K562 (cell line): ENCODE results near the gene MAML3. TPM values are rescaled to one million over a fixed set of nuclear protein-coding genes. Genes with fewer than 3 reads are reported as not detected.

Experiments
- C11orf30 ChIP-seq: fragments of 450-650 bp; IDR thresholded peaks from 2 replicates; pipeline ENCODE4 v1.6.1; 2016; ENCODE audit warnings: low read depth, mild to moderate bottlenecking
- CSDE1 ChIP-seq, 2 experiments: fragments of 450-650 bp; IDR thresholded peaks; 2 replicates each; pipeline ENCODE4 v1.6.1; 2016; ENCODE audit warnings: mild to moderate bottlenecking in 1 of 2
- GABPB1 ChIP-seq: sonication (generic); formaldehyde crosslinking; IDR thresholded peaks from 2 replicates; pipeline ENCODE4 v1.8.0; 2022; ENCODE audit warnings: mild to moderate bottlenecking, missing genetic modification reagents
- MCM5 ChIP-seq: fragments of 450-650 bp; IDR thresholded peaks from 2 replicates; pipeline ENCODE4 v1.6.1; 2016; ENCODE audit warnings: low read depth
- RBM14 ChIP-seq: fragments of 200-400 bp; formaldehyde crosslinking; IDR thresholded peaks from 2 replicates; pipeline ENCODE4 v1.6.1; 2018; ENCODE audit warnings: low read depth, mild to moderate bottlenecking, low read length, moderate library complexity, borderline replicate concordance; ENCODE audit not compliant: insufficient read depth
- SUPT5H ChIP-seq: fragments of 450-650 bp; IDR thresholded peaks from 2 replicates; pipeline ENCODE4 v1.6.1; 2016
- ZNF197 ChIP-seq: fragments of 200-800 bp; sonication (Bioruptor generic); IDR thresholded peaks from 2 replicates; pipeline ENCODE4 v1.6.1; 2016; ENCODE audit warnings: low read depth, missing genetic modification characterization, missing compliant biosample characterization
- ZNF263 ChIP-seq: sonication (generic); formaldehyde crosslinking; IDR thresholded peaks from 2 replicates; pipeline ENCODE4 v1.8.0; 2022; ENCODE audit warnings: mild to moderate bottlenecking, missing genetic modification reagents, borderline replicate concordance
- ZNF699 ChIP-seq: fragments of 250-450 bp; sonication (Bioruptor Pico); IDR thresholded peaks from 2 replicates; pipeline ENCODE4 v1.8.0; 2021; ENCODE audit warnings: mild to moderate bottlenecking, moderate library complexity; ENCODE audit not compliant: insufficient replicate concordance
- polyA plus RNA-seq, 8 experiments: library from polyadenylated mRNA; depleted of rRNA in 4 of 8; stranded (reverse) in 5 of 8; unstranded in 3 of 8; fragments of >200 nt; fragmentation: Nextera tagmentation in 2 of 8; fragmentation: Illumina TruSeq in 1 of 8; extraction: Ambion mirVana in 2 of 8; extraction: Trizol in 1 of 8; gene quantifications; 2 replicates each; pipeline versions ENCODE4 v1.2.1 to v1.2.3, GENCODE V29; 2011 to 2014; ENCODE audit warnings: inconsistent platforms in 1 of 8, missing spikeins in 1 of 8
- total RNA-seq, 7 experiments: library from RNA; depleted of rRNA in 6 of 7; stranded (reverse); fragments of >200 nt in 6 of 7; fragmentation: Illumina TruSeq in 2 of 7; extraction: Trizol in 2 of 7; gene quantifications; 2 replicates each; pipeline versions ENCODE4 v1.2.1 to v1.2.3, GENCODE V29; 2011 to 2021; ENCODE audit warnings: low replicate concordance in 1 of 7
- TF ChIP-seq, protein P1 (sequence below): fragments of 250-450 bp; sonication (Bioruptor Pico); IDR thresholded peaks from 2 replicates; pipeline ENCODE4 v1.8.0; 2022; ENCODE audit warnings: moderate library complexity, mild to moderate bottlenecking, inconsistent platforms
- TF ChIP-seq, protein P2 (sequence below): fragments of 250-450 bp; sonication (Bioruptor Pico); IDR thresholded peaks from 2 replicates; pipeline ENCODE4 v1.9.0; 2021; ENCODE audit warnings: mild to moderate bottlenecking, inconsistent platforms
- TF ChIP-seq, protein P3 (sequence below), 2 experiments: fragments of 450-650 bp; IDR thresholded peaks; 2 replicates each; pipeline ENCODE4 v1.6.1; 2018; ENCODE audit warnings: mild to moderate bottlenecking in 2 of 2, low read depth in 1 of 2; ENCODE audit not compliant: partially characterized antibody in 2 of 2
- TF ChIP-seq, protein P4 (sequence below): sonication (generic); formaldehyde crosslinking; IDR thresholded peaks from 2 replicates; pipeline ENCODE4 v1.4.0; 2020; ENCODE audit warnings: mild to moderate bottlenecking, missing genetic modification reagents

MAML3 gene
- total and polyA plus RNA-seq, 9 of the 15 experiments (the other 6 are each of a cell fraction or from before 2014, with no cell fraction given): 0.01 to 0.55 (median 0.25) TPM

DNA sequence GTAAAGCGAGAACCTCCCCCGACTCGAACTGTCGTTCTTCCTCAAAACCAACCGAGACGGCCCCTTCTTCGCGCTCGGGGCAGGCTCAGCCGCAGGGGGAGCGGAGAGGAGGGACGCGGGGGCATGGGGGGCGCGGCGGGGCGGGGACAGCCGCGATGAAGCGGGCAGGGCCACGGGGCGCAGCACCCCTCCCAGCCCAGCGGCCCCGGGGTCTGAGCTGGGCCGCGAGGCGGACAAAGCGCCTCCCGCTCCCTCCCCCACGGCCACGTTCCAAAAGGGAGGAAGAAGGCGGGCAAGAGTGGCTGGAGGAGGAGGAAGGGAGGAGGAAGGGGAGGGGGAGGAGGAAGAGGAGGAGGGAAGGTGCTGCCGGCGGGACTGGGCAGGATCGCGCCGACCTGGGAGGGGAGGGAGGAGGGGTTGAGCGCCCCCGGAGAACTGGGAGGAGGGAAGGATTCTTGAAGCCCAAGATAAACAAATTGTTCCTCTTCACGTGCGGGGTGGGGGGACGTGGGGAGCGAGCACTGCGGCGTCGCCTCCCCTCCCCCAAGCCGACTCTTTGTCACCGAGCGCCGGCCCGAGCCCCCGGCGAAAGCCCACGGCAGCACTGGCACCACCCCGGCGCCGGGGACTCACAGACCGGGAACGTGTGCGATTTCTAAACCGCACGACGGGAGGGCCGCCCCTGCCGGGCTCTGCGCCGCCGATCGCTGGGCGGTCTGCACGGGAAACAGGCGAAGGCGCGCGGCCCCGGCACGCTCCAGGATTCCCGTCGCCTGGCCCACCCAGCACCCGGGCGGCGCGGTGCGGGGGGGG is 2.9 kb downstream of the MAML3 start (continued):
- TF ChIP-seq, protein P1, sequence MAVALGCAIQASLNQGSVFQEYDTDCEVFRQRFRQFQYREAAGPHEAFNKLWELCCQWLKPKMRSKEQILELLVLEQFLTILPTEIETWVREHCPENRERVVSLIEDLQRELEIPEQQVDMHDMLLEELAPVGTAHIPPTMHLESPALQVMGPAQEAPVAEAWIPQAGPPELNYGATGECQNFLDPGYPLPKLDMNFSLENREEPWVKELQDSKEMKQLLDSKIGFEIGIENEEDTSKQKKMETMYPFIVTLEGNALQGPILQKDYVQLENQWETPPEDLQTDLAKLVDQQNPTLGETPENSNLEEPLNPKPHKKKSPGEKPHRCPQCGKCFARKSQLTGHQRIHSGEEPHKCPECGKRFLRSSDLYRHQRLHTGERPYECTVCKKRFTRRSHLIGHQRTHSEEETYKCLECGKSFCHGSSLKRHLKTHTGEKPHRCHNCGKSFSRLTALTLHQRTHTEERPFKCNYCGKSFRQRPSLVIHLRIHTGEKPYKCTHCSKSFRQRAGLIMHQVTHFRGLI (CRISPR knock-in tag): no peak
- TF ChIP-seq, protein P2, sequence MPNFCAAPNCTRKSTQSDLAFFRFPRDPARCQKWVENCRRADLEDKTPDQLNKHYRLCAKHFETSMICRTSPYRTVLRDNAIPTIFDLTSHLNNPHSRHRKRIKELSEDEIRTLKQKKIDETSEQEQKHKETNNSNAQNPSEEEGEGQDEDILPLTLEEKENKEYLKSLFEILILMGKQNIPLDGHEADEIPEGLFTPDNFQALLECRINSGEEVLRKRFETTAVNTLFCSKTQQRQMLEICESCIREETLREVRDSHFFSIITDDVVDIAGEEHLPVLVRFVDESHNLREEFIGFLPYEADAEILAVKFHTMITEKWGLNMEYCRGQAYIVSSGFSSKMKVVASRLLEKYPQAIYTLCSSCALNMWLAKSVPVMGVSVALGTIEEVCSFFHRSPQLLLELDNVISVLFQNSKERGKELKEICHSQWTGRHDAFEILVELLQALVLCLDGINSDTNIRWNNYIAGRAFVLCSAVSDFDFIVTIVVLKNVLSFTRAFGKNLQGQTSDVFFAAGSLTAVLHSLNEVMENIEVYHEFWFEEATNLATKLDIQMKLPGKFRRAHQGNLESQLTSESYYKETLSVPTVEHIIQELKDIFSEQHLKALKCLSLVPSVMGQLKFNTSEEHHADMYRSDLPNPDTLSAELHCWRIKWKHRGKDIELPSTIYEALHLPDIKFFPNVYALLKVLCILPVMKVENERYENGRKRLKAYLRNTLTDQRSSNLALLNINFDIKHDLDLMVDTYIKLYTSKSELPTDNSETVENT: no peak
- TF ChIP-seq ZNF699 (CRISPR knock-in tag) (no peak), ZNF197 (CRISPR knock-in tag) (no peak), ZNF263 (CRISPR knock-in tag) (peak; percentile 99), RBM14 (no peak), SUPT5H (peak; percentile 35; the same call in 1 of the 2 replicates), GABPB1 (CRISPR knock-in tag) (peak; percentile 65), CSDE1 (IDR thresholded peaks at IDR 0.05) (no peak), MCM5 (no peak), C11orf30 (no peak)
- TF ChIP-seq, protein P3, sequence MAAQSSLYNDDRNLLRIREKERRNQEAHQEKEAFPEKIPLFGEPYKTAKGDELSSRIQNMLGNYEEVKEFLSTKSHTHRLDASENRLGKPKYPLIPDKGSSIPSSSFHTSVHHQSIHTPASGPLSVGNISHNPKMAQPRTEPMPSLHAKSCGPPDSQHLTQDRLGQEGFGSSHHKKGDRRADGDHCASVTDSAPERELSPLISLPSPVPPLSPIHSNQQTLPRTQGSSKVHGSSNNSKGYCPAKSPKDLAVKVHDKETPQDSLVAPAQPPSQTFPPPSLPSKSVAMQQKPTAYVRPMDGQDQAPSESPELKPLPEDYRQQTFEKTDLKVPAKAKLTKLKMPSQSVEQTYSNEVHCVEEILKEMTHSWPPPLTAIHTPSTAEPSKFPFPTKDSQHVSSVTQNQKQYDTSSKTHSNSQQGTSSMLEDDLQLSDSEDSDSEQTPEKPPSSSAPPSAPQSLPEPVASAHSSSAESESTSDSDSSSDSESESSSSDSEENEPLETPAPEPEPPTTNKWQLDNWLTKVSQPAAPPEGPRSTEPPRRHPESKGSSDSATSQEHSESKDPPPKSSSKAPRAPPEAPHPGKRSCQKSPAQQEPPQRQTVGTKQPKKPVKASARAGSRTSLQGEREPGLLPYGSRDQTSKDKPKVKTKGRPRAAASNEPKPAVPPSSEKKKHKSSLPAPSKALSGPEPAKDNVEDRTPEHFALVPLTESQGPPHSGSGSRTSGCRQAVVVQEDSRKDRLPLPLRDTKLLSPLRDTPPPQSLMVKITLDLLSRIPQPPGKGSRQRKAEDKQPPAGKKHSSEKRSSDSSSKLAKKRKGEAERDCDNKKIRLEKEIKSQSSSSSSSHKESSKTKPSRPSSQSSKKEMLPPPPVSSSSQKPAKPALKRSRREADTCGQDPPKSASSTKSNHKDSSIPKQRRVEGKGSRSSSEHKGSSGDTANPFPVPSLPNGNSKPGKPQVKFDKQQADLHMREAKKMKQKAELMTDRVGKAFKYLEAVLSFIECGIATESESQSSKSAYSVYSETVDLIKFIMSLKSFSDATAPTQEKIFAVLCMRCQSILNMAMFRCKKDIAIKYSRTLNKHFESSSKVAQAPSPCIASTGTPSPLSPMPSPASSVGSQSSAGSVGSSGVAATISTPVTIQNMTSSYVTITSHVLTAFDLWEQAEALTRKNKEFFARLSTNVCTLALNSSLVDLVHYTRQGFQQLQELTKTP (IDR thresholded peaks at IDR 0.05; ENCODE audit: low read depth in 1 of 2, partially characterized antibody in 2 of 2): peak in 1 of 2 experiments; percentile 15
- TF ChIP-seq, protein P4, sequence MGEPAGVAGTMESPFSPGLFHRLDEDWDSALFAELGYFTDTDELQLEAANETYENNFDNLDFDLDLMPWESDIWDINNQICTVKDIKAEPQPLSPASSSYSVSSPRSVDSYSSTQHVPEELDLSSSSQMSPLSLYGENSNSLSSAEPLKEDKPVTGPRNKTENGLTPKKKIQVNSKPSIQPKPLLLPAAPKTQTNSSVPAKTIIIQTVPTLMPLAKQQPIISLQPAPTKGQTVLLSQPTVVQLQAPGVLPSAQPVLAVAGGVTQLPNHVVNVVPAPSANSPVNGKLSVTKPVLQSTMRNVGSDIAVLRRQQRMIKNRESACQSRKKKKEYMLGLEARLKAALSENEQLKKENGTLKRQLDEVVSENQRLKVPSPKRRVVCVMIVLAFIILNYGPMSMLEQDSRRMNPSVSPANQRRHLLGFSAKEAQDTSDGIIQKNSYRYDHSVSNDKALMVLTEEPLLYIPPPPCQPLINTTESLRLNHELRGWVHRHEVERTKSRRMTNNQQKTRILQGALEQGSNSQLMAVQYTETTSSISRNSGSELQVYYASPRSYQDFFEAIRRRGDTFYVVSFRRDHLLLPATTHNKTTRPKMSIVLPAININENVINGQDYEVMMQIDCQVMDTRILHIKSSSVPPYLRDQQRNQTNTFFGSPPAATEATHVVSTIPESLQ: 0 out of 2 replicates have a peak, but pooled peaks have one; percentile 44
